Gastrocnemius medialis (tissue), 4 donors: ENCODE results near the gene POLR3K. TPM values are rescaled to one million over a fixed set of nuclear protein-coding genes. Genes with fewer than 3 reads are reported as not detected.
"Not testable (repeated sequence)": the region's sequence is repeated elsewhere in the genome, so short reads cannot be mapped to it uniquely, and the experiment has no call there.

ENCODE experiments used
- ATAC-seq, 2 donors: fragments of 150-250 bp; one replicate each; pipeline ENCODE4 v1.9.1; 2016
- DNase-seq, 2 donors: peaks; one replicate each; pipeline ENCODE4 v3.0.0-alpha.2; 2019
- H3K27ac ChIP-seq, 4 donors: fragments of 200-600 bp; sonication (generic); 1 replicate in 1 of 4; 2 replicates in 3 of 4; pipeline ENCODE4 v1.5.1; 2016 to 2018; ENCODE audit warnings: mild to moderate bottlenecking in 2 of 4, moderate library complexity in 1 of 4
- H3K27me3 ChIP-seq, 3 donors: fragments of 200-600 bp; sonication (generic) in 2 of 3; 1 replicate in 1 of 3; 2 replicates in 2 of 3; pipeline versions ENCODE4 v1.5.1 to v1.6.0; 2016 to 2019; ENCODE audit warnings: mild to moderate bottlenecking in 1 of 3, moderate library complexity in 1 of 3
- H3K36me3 ChIP-seq, 2 donors: fragments of 200-600 bp; sonication (generic) in 1 of 2; one replicate each; pipeline ENCODE4 v1.5.1; 2017 to 2018
- H3K4me1 ChIP-seq, 2 donors: fragments of 200-600 bp; sonication (generic) in 1 of 2; one replicate each; pipeline ENCODE4 v1.5.1; 2016 to 2017; ENCODE audit warnings: mild to moderate bottlenecking in 2 of 2
- H3K4me3 ChIP-seq, 4 donors: fragments of 200-600 bp; sonication (generic) in 3 of 4; 1 replicate in 1 of 4; 2 replicates in 3 of 4; pipeline ENCODE4 v1.5.1; 2016 to 2019; ENCODE audit warnings: mild to moderate bottlenecking in 2 of 4
- H3K9me3 ChIP-seq, 3 donors: fragments of 200-600 bp; sonication (generic) in 2 of 3; 1 replicate in 1 of 3; 2 replicates in 2 of 3; pipeline ENCODE4 v1.5.1; 2016 to 2019
- POLR2A ChIP-seq, 2 donors: fragments of 450-650 bp; IDR thresholded peaks; one replicate each; pipeline ENCODE4 v1.6.1; 2017; ENCODE audit warnings: antibody characterized with exemption in 2 of 2, mild to moderate bottlenecking in 2 of 2, moderate library complexity in 2 of 2
- in situ Hi-C, 4 donors: fragments of 200-750 bp; cut with MboI; loops; one replicate each; pipeline versions ENCODE4 v1.15.0 to v1.8.0; 2017; ENCODE audit warnings: low sequenced_read_pairs in 4 of 4
- intact Hi-C: fragments of 100-400 bp; cut with DNase I; formaldehyde crosslinking; loops from one replicate; pipeline ENCODE4 v1.15.1; 2023; ENCODE audit warnings: low total_unique reads
- total RNA-seq, 4 donors: library from RNA; depleted of rRNA; stranded (reverse); fragments of >200 nt; gene quantifications; one replicate each; pipeline versions ENCODE4 v1.1.0 to v1.2.3, GENCODE V29; 2016
- TF ChIP-seq, protein P1 (sequence below), 5 experiments: fragments of 450-650 bp in 3 of 5; fragments of 200-600 bp in 2 of 5; sonication (generic) in 2 of 5; IDR thresholded peaks in 4 of 5; conservative IDR thresholded peaks in 1 of 5; 1 replicate in 4 of 5; 2 replicates in 1 of 5; pipeline ENCODE4 v1.5.1; 2016 to 2019; ENCODE audit warnings: antibody characterized with exemption in 5 of 5, mild to moderate bottlenecking in 3 of 5, moderate library complexity in 3 of 5

Gene POLR3K
- total RNA-seq, 4 donors from 2014 or later, result 2.2 to 3.7 (median 2.9) TPM

DNA sequence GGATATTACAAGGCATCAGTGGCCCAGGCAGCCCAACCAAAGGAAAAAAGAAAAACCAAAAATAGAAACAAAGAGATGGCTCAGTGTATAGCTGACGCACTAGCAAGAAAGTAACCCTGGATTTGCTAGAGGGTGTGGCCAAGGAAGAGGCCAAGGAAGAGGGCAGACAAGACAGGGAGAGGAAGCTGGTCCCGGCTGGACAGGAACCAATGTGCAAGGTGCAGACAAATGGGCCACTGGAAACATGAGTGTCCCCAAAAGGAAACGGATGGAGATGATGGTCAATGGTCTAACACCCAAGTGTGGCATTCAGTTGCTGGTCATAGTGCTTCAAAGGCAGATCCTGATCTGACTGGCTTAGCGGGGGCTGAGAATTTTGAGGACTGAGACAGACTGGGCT lies 10.7 kb downstream of the POLR3K start:
- intact Hi-C loops, result no loop called here
- in situ Hi-C loops, result no loop called here
- H3K27ac ChIP-seq, result no peak overlapping the region
- no peaks in the 10 kb centered on the region for H3K9me3 ChIP-seq
- H3K36me3 ChIP-seq, result peaks cover 0 to 14% of the 10 kb centered on the region in 2 donors
- no peak for DNase-seq
- H3K4me3 ChIP-seq, result no peak overlapping the region
- no peak for ATAC-seq
- no peaks in the 10 kb centered on the region for H3K27me3 ChIP-seq
- no peak for TF ChIP-seq POLR2A (IDR thresholded peaks at IDR 0.05)
- TF ChIP-seq, protein P1, sequence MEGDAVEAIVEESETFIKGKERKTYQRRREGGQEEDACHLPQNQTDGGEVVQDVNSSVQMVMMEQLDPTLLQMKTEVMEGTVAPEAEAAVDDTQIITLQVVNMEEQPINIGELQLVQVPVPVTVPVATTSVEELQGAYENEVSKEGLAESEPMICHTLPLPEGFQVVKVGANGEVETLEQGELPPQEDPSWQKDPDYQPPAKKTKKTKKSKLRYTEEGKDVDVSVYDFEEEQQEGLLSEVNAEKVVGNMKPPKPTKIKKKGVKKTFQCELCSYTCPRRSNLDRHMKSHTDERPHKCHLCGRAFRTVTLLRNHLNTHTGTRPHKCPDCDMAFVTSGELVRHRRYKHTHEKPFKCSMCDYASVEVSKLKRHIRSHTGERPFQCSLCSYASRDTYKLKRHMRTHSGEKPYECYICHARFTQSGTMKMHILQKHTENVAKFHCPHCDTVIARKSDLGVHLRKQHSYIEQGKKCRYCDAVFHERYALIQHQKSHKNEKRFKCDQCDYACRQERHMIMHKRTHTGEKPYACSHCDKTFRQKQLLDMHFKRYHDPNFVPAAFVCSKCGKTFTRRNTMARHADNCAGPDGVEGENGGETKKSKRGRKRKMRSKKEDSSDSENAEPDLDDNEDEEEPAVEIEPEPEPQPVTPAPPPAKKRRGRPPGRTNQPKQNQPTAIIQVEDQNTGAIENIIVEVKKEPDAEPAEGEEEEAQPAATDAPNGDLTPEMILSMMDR (IDR thresholded peaks at IDR 0.05 in 4 of 5, conservative IDR thresholded peaks at IDR 0.05 in 1 of 5), result no peak
- no peaks in the 10 kb centered on the region for H3K4me1 ChIP-seq

GRCh38 chr16:42069-42457 lies 11.3 kb downstream of the POLR3K start:
- in situ Hi-C loops (no loop called here), intact Hi-C loops (no loop called here)
- DNase-seq, result no peak
- ATAC-seq, result no peak
- Histone ChIP-seq H3K9me3 (no peaks in the 10 kb centered on the region), H3K4me3 (no peak overlapping the region), H3K27me3 (no peaks in the 10 kb centered on the region), H3K4me1 (no peaks in the 10 kb centered on the region), H3K36me3 (peaks cover 0 to 9% of the 10 kb centered on the region in 2 donors), H3K27ac (no peak overlapping the region)
- TF ChIP-seq POLR2A (IDR thresholded peaks at IDR 0.05), result no peak
- TF ChIP-seq, protein P1 (IDR thresholded peaks at IDR 0.05 in 4 of 5, conservative IDR thresholded peaks at IDR 0.05 in 1 of 5), result no peak

DNA sequence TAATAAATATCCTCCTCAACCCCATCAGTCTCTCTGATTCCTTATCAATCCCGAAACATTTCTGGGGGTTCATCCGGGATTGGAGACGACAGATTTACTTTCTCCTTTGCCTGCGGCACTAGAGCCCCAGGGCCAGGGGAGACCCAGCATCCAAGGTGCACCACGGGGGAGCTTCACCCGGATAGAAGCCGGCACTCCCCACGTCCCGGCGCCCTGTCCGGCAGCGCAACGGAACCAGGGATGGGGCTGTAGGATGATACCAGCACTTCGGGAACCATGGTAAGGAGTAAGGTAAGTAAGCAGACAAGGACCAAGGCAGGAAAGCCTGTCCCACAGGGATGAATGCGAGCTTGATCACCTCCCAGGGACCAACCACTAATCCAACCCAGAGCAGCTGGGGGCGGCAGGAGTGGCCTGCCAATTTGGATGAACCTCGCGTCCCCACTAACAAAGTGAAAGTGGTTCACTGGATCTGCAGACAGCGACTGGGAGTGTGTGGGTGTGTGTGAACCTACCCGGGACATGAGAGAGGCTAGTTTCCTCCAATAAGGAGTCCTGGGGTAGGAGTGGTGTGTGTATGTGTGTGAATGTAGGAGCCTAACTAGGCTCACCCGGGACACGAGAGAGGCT lies 11.9 kb downstream of the POLR3K start:
- Histone ChIP-seq H3K36me3 (peaks cover 0 to 7% of the 10 kb centered on the region in 2 donors), H3K4me1 (no peaks in the 10 kb centered on the region), H3K4me3 (no peak overlapping the region), H3K27me3 (no peaks in the 10 kb centered on the region), H3K27ac (no peak overlapping the region), H3K9me3 (no peaks in the 10 kb centered on the region)
- in situ Hi-C loops, result no loop called here
- ATAC-seq, result no peak
- intact Hi-C loops, result no loop called here
- no peak for DNase-seq
- TF ChIP-seq, protein P1 (IDR thresholded peaks at IDR 0.05 in 4 of 5, conservative IDR thresholded peaks at IDR 0.05 in 1 of 5), result no peak
- no peak for TF ChIP-seq POLR2A (IDR thresholded peaks at IDR 0.05)

- Histone ChIP-seq H3K27me3 (no peaks in the 10 kb centered on the region), H3K4me3 (no peak overlapping the region), H3K27ac (no peak overlapping the region), H3K4me1 (no peaks in the 10 kb centered on the region), H3K9me3 (no peaks in the 10 kb centered on the region), H3K36me3 (no peaks in the 10 kb centered on the region)
- no peak for TF ChIP-seq POLR2A (IDR thresholded peaks at IDR 0.05)
- TF ChIP-seq, protein P1 (IDR thresholded peaks at IDR 0.05 in 4 of 5, conservative IDR thresholded peaks at IDR 0.05 in 1 of 5), result no peak
- intact Hi-C loops, result no loop called here
- ATAC-seq, result no peak
- in situ Hi-C loops, result no loop called here
- no peak for DNase-seq
Observed at GRCh38 chr16:38941-39892, 14.2 kb downstream of the POLR3K start.

GRCh38 chr16:38206-38605 lies 15.2 kb downstream of the POLR3K start:
- H3K27ac ChIP-seq, H3K4me3 ChIP-seq, H3K4me1 ChIP-seq, intact Hi-C loops, H3K27me3 ChIP-seq, DNase-seq, ATAC-seq, in situ Hi-C loops, H3K36me3 ChIP-seq, H3K9me3 ChIP-seq: not testable (repeated sequence)
